LoVo (cell line): ENCODE data around the gene AUNIP.
"Not testable (repeated sequence)": the region's sequence is repeated elsewhere in the genome, so short reads cannot be mapped to it uniquely, and the experiment has no call there.

ENCODE experiments used
- DNase-seq: peaks from one replicate; pipeline ENCODE4 v3.0.0-alpha.2; 2016; ENCODE audit warnings: low spot score

AUNIP gene

DNA sequence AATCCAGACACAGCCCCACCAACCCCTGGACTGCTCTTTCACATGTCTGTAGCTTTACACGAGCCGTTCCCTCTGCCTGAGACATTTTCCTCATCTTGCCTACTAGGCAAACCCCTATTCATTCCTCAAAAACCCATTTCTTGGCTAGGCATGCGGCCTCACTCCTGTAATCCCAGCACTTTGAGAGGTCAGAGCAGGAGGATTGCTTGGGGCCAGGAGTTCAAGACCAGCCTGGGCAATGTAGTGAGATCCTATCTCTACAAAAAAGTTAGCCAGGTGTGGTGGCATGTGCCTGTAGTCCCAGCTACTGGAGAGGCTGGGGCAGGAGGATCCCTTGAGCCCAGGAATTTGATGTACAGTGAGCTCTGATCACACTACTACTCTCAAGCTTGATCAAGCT, 5.2 kb upstream of the AUNIP start:
- DNase-seq, result no peak

DNA sequence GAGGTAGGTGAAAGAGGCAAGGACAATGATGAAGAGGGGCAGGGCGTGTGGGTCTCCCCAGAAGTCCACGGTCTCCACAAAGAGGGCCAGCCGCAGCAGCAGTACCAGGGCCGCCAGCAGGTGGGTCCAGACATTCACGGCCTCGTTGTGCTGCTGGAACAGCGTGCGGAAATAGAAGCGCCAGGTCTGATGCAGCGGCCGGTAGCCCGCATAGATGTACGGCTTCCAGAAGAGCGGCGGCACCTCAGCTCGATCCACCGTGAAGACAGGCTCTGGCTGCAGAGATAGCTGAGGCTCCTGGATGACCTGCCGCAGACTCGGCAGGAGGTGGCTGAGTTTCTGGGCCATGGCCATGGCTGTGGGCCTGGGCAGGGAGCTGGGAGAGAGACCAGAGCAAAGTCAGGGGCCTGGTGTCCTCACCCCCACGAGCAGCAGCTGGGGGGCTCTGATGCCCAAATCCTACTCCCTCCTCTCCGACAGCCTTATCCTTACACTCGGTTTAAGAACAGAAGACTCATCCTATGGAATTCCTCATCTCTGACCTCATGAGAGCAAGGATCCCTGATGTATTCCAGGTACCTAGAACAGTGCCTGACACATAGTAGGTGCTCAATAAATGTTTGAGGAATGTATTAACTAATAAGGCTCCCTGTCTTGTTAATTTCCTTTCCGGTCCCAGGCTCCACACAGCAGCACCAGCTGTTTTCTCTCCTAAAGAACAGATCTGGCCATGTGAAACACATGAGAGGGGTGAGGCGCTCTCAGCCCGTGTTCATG, 4.4 kb upstream of the AUNIP start:
- DNase-seq, result no peak

GRCh38 chr1:25862785-25863485, 3.7 kb upstream of the AUNIP start:
- no peak for DNase-seq

- DNase-seq, result no peak
Measured at GRCh38 chr1:25861316-25862286, 2.3 kb upstream of the AUNIP start.

- peak; percentile 28 for DNase-seq
Measured at GRCh38 chr1:25858494-25858893, 763 bp downstream of the AUNIP start.

DNA sequence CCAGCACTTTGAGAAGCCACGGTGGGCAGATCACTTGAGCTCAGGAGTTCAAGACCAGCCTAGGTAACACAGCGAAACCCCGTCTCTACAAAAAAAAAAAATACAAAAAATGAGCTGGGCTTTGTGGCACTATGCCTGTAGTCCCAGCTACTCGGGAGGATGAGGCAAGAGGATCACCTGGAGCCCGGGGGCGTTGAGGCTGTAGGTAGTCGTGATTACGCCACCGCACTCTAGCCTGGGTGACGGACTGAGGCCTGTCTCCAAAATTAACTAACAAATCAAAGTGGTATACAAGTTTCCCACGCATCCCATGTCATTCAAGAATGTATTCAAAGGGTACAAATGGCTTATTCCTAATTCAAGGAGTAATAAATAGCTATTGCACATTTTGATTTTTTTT, 2.4 kb downstream of the AUNIP start:
- no peak for DNase-seq

- DNase-seq, result no peak
Measured at GRCh38 chr1:25854554-25854953, 4.7 kb downstream of the AUNIP start.

DNA sequence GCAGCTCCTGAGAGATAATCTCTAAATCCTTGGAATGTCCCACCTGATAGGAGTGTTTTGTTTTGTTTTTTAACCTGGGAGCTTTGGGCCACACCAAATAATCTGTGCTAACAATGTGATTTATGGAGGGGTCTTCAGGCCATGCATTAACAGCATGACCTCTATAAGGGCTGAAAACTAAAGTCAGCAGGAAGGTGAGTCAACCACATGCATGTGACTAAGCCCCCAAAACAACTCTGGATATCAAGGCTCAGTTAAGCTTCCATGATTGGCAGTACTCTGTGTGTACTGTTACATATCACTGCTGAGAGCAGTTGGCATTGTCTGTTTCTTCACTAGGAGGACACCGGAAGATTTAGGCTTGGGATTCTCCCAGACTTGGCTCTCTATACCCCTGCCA, 10.7 kb downstream of the AUNIP start:
- no peak for DNase-seq

- DNase-seq, result no peak
Measured at GRCh38 chr1:25847929-25848328, 11.3 kb downstream of the AUNIP start.

DNA sequence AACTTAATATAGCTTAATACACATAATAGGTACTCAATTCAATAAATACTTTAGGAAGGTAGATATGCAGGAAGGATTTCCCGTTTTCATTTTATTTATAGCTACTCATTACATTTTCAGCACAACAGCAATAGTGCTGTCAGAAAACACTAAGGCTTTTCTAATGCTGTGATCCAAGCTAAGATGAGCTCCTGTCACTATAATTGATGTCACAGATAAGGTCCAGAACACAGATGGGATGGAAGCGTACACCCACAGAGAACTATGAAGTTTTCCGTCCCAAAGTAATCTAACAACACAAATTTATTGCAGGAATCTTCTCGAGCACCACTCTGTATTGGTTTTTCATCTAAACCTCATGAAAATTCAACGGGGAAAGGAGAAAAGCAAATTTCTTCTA, 13.6 kb downstream of the AUNIP start:
- no peak for DNase-seq

- no peak for DNase-seq
Measured at GRCh38 chr1:25844536-25845337, 14.5 kb downstream of the AUNIP start.

- no peak for DNase-seq
Measured at GRCh38 chr1:25843483-25843882, 15.8 kb downstream of the AUNIP start.

GRCh38 chr1:25839808-25840207, 19.4 kb downstream of the AUNIP start:
- not testable (repeated sequence) for DNase-seq

DNA sequence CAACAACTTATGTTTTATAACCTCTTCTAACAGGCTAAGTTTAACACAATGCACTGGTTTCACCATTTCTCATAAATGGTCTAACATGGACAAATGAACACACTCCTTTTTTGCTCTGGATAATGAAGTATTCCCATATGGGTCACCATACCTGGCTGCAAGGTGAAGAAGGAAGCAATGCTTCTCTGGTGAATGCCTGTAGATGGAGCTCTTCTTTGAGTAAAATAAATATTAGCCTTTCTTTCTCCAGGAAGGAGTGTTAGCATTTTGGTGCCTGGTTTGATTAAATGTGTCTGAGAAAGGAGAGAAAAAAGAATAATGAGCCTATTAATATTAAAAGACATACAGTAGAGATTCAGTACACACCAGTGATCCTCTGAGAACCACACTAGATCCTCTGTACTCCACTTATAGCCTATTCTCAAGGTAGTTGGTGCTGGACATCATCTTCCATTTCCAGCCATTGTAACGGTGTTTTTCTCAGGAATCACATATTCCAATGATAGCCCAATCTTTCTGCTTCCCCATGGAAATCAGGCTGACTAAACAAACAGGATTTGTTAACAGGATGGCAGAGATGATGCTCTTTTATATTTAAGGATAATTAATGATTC, 21.9 kb downstream of the AUNIP start:
- DNase-seq, result peak; percentile 30

DNA sequence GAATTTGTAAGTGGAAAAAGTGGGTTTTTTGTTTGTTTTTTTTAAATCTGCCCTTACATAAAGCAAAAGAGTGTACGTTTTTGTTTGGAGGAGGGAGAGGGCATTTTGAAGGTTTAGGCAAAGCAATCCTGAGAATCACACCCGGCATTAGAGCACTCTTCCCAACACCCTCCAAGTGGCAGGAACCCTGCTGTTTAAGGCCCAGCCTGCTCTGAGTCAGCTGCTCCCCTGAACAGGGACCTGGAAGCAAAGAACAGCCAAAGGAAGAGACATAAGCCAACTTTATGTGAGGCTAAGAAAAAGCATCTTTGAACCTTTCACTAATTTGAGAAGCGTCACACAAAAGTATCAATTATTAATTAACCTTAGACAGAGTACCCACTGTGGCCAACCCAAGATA, 22.6 kb downstream of the AUNIP start:
- no peak for DNase-seq

DNA sequence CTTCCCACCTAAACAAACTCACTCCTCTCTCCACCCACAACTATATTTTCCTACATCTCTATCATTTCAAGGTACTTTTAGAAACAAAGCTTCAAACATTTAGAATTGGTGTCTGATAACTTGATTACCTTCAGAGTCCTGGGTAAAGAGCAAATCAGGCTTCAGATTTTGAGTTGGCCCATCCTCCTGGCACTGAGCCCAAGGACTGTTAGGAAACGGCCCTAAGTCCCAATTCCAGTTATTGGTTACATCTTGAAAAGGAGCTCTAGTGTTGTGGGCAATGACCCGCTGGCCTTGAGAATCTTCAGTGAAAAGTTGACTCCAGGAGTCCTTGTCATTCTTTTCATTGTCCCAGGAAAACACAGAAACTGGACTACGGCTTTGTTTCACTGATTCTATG, 24.4 kb downstream of the AUNIP start:
- no peak for DNase-seq

DNA sequence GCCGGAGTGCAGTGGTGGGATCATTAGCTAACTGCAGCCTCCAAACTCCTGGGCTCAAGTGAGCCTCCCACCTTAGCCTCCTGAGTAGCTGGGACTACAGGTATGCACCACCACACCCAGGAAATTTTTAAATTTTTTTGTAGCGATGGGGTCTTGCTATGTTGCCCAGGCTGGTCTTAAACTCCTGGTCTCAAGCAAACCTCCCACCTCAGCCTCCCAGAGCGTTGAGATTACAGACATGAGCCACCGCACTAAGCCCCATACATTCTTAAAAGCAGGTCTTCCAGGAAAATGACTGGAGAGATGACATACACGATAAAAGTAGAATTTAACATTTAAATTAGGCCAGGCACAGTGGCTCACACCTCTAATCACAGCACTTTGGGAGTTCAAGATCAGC, 26.1 kb downstream of the AUNIP start:
- DNase-seq, result no peak

DNA sequence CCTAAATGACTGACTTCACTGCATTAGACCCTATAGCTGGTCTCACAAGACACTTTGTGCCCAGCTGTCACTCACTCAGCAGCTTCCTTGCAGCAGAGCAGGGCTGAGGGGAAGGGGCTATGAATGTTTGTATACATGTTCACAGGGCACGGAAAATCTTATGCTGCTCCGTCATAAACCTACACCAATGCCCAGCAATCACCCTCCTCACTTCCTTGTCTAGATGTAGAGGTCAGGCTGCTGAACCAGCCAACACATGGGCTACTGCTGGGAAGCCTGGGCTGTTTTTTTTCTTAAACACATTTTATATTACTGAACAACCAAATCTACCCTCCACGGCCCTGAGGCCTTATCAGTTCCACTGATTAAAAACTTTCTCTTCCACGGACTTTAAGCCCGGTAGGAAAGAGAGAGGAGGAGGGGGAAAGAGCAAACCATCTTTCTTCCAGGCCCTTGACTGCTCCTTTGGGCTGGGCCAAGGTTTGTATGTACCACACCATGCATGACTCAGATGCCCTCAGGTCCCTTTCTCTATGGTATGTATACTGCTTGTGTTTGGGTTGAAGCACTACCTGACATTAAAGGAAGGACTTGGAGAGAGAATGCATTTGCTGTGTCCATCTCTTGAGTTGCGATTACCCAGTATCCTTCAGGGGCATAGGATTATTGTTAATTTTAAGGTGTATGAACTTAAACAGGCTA, 26.8 kb downstream of the AUNIP start:
- no peak for DNase-seq

GRCh38 chr1:25831569-25832196, 27.6 kb downstream of the AUNIP start:
- no peak for DNase-seq

DNA sequence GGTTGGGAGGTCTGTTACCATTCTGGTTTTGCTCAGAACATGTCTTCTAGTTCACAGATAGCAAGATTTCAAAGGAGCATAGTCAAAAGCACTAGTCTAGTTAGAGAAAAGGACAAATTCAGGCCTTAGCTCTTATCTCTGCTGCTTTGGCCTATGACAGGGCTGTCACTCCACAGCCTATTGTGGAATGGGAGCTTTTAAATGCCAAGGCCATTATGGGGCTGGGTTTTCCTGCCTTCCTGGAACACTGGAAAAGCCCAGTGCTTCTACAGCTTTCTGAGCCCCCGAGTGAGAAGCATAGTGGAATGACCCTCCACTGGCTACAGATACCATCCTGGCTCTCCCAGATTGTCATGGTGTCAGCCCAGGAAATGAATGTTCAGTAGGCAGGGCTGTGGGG, 30.2 kb downstream of the AUNIP start:
- no peak for DNase-seq
